Prostate gland (tissue), 2 donors: ENCODE data around the gene DMD. TPM values are rescaled to one million over a fixed set of nuclear protein-coding genes. Genes with fewer than 3 reads are reported as not detected.

Experiments used
- DNase-seq: peaks from one replicate; pipeline ENCODE4 v3.0.0-alpha.2; 2019; ENCODE audit warnings: low spot score
- H3K27ac ChIP-seq, 2 donors: fragments of 200-600 bp; sonication (generic); 2 replicates each; pipeline ENCODE4 v1.5.1; 2017 to 2019
- H3K27me3 ChIP-seq: fragments of 200-600 bp; sonication (generic); replicated peaks from 2 replicates; pipeline ENCODE4 v1.5.1; 2019; ENCODE audit not compliant: insufficient read depth
- H3K36me3 ChIP-seq, 2 donors: fragments of 200-600 bp; sonication (generic); 1 replicate in 1 of 2; 2 replicates in 1 of 2; pipeline versions ENCODE4 v1.5.1 to v1.8.1; 2017 to 2019
- H3K4me1 ChIP-seq: fragments of 200-600 bp; sonication (generic); replicated peaks from 2 replicates; pipeline ENCODE4 v1.5.1; 2019
- H3K4me3 ChIP-seq, 2 donors: fragments of 200-600 bp; sonication (generic); 2 replicates each; pipeline ENCODE4 v1.5.1; 2017 to 2019
- H3K9me3 ChIP-seq: fragments of 200-600 bp; sonication (generic); 2 replicates; pipeline ENCODE4 v1.5.1; 2017
- CTCF ChIP-seq, 4 experiments: fragments of 200-600 bp in 2 of 4; fragments of 450-650 bp in 2 of 4; sonication (generic) in 2 of 4; IDR thresholded peaks; 1 replicate in 3 of 4; 2 replicates in 1 of 4; pipeline ENCODE4 v1.5.1; 2016 to 2019; ENCODE audit warnings: antibody characterized with exemption in 4 of 4, mild to moderate bottlenecking in 2 of 4, moderate library complexity in 2 of 4
- POLR2A ChIP-seq: fragments of 450-650 bp; IDR thresholded peaks from one replicate; pipeline ENCODE4 v1.6.1; 2016; ENCODE audit warnings: antibody characterized with exemption, mild to moderate bottlenecking
- POLR2AphosphoS5 ChIP-seq: sonication (generic); formaldehyde crosslinking; IDR thresholded peaks from one replicate; pipeline ENCODE4 v1.6.1; 2017; ENCODE audit warnings: antibody characterized with exemption
- WGBS: methylation state at CpG from one replicate; pipeline ENCODE4 v1.1.5; 2018; 5-methylcytosine and 5-hydroxymethylcytosine counted together
- intact Hi-C: fragments of 100-400 bp; cut with DNase I; formaldehyde crosslinking; loops from one replicate; pipeline ENCODE4 v1.14.2; 2022
- total RNA-seq, 2 donors: library from RNA; depleted of rRNA; stranded (reverse); fragments of >200 nt; gene quantifications; one replicate each; pipeline ENCODE4 v1.1.0, GENCODE V29; 2016

The DMD gene
- total RNA-seq, 2 donors from 2014 or later = 17.6 to 34.8 TPM

- TF ChIP-seq CTCF (IDR thresholded peaks at IDR 0.05) (no peak), POLR2AphosphoS5 (no peak), POLR2A (no peak)
Measured at GRCh38 chrX:31714797-31715196, 1496.6 kb downstream of the DMD start.

DNA sequence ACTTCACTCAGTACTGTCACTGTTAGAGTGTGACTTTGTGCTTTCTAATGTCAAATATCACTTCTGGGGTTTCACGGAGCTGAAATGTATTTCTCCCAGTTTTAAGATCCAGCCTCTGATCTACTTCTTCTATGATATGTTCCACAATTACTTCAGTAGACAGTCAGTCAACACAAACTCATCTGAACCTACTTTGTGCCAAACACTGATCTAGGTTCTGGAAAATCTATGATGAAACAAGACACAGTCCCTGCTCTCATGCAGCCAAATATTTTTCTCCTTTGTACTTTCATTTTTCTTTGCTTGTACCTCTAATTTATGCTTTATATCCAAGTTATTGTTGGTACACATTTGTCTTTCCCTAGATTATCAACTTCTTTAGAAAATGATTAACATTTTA lies 1498.2 kb downstream of the DMD start:
- Histone ChIP-seq H3K4me3 (no peak overlapping the region), H3K27me3 (no peaks in the 10 kb centered on the region), H3K36me3 (no peaks in the 10 kb centered on the region), H3K9me3 (no peaks in the 10 kb centered on the region), H3K4me1 (no peaks in the 10 kb centered on the region), H3K27ac (no peak overlapping the region)
- DNase-seq = no peak
- intact Hi-C loops = no loop called here
- WGBS = 82% methylated on average over 1 of the region's 1 CpG
- no peak for TF ChIP-seq POLR2AphosphoS5
- TF ChIP-seq CTCF (IDR thresholded peaks at IDR 0.05) = no peak
- TF ChIP-seq POLR2A = no peak

More at GRCh38 chrX:31714797-31715196, 1496.6 kb downstream of the DMD start:
- Histone ChIP-seq H3K4me1 (no peaks in the 10 kb centered on the region), H3K36me3 (no peaks in the 10 kb centered on the region), H3K9me3 (no peaks in the 10 kb centered on the region), H3K27ac (no peak overlapping the region), H3K27me3 (no peaks in the 10 kb centered on the region), H3K4me3 (no peak overlapping the region)
- 96% methylated on average over 3 of the region's 3 CpGs for WGBS
- DNase-seq = no peak
- intact Hi-C loops = no loop called here

GRCh38 chrX:31711166-31711565 lies 1500.2 kb downstream of the DMD start:
- no peaks in the 10 kb centered on the region for H3K9me3 ChIP-seq
- H3K4me1 ChIP-seq = no peaks in the 10 kb centered on the region
- DNase-seq = no peak
- intact Hi-C loops = no loop called here
- no peaks in the 10 kb centered on the region for H3K36me3 ChIP-seq
- no peak overlapping the region for H3K27ac ChIP-seq
- H3K27me3 ChIP-seq = no peaks in the 10 kb centered on the region
- no peak overlapping the region for H3K4me3 ChIP-seq
- no peak for TF ChIP-seq CTCF (IDR thresholded peaks at IDR 0.05)
- no peak for TF ChIP-seq POLR2A
- no peak for TF ChIP-seq POLR2AphosphoS5
- 52% methylated on average over 2 of the region's 2 CpGs for WGBS

DNA sequence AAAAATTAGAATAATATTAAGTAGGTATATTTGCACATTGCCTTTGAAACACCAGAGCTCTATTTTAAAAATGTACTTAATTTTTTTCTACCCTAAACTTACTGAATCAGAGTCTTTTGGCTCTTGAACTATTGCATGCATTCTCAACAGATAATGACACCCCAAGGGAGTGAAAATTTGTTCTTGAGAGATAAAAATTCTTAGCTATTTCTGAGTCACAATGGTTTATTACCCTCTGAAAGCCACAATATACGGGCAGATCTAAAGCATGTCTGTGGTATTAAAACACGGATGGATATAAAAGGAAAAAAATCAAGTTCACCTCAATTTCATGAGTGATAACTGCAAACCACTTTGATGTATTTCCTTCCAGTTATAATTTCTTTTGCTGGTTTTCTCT lies 1503.2 kb downstream of the DMD start:
- Histone ChIP-seq H3K9me3 (no peaks in the 10 kb centered on the region), H3K4me1 (no peaks in the 10 kb centered on the region), H3K36me3 (no peaks in the 10 kb centered on the region), H3K4me3 (no peak overlapping the region), H3K27me3 (no peaks in the 10 kb centered on the region), H3K27ac (no peak overlapping the region)
- 24% methylated on average over 2 of the region's 2 CpGs for WGBS
- TF ChIP-seq CTCF (IDR thresholded peaks at IDR 0.05) (no peak), POLR2A (no peak), POLR2AphosphoS5 (no peak)
- intact Hi-C loops = no loop called here
- DNase-seq = no peak

- no peaks in the 10 kb centered on the region for H3K9me3 ChIP-seq
- no peak for DNase-seq
- no peak overlapping the region for H3K4me3 ChIP-seq
- no peaks in the 10 kb centered on the region for H3K36me3 ChIP-seq
- no peak for TF ChIP-seq CTCF (IDR thresholded peaks at IDR 0.05)
- TF ChIP-seq POLR2A = no peak
- no peak for TF ChIP-seq POLR2AphosphoS5
- H3K4me1 ChIP-seq = no peaks in the 10 kb centered on the region
- intact Hi-C loops = no loop called here
- WGBS = 76% methylated on average over 4 of the region's 4 CpGs
- no peak overlapping the region for H3K27ac ChIP-seq
- H3K27me3 ChIP-seq = no peaks in the 10 kb centered on the region
Measured at GRCh38 chrX:31706466-31706865, 1504.9 kb downstream of the DMD start.
